GM20431 (cell line): ENCODE measurements around the gene SH2D1B.

Experiments
- in situ Hi-C: fragments of 300-500 bp; cut with MseI, MboI; formaldehyde crosslinking; loops from one replicate; pipeline ENCODE4 v1.15.0; 2020; ENCODE audit warnings: low sequenced_read_pairs; ENCODE audit not compliant: unreplicated experiment

Gene SH2D1B

GRCh38 chr1:162384116-162384515, 27.8 kb downstream of the SH2D1B start:
- in situ Hi-C loops = no loop called here

- in situ Hi-C loops = no loop called here
Measured at GRCh38 chr1:162383516-162383915, 28.4 kb downstream of the SH2D1B start.

- in situ Hi-C loops = no loop called here
Measured at GRCh38 chr1:162383091-162383490, 28.8 kb downstream of the SH2D1B start.

DNA sequence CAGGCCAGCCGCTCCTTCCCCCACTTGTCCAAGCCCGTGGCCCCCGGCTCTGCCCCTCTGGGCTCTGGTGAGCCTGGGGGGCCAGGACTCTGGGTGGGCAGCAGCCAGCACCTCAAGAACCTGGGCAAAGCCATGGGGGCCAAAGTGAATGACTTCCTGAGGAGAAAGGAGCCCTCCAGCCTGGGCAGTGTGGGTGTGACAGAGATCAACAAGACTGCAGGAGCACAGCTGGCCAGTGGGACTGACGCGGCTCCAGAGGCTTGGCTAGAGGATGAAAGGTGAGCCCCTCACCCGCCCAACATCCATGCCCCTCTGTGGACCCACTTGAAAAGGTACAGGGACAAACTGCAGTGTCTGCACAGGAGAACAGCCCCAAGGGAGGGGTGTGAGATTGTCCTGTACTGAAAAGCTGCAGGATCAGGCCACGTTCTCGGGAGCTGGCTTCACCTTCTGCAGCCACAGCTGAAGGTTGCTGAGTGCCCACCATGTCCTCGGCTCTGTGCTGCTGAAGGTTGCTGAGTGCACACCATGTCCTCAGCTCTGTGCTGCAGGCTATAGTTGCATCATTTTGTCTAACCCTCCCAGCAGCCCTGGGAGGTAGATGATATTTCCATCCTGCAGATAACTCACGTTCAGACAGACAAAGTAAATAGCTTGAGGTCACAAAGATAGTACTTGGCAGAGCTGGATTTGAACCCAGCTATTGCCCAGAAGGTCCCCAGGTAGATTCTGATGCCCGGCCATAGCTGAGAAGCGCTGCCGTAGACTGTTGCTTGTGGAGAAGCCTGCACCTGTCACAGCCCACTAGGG, 29.8 kb downstream of the SH2D1B start:
- in situ Hi-C loops = no loop called here

- in situ Hi-C loops = no loop called here
Measured at GRCh38 chr1:162381383-162381782, 30.6 kb downstream of the SH2D1B start, which contains the start of gene C1orf226. Gene C1orf226 (plus strand): TSS chr1:162381728. CDS start chr1:162381902, 174 bp downstream.

DNA sequence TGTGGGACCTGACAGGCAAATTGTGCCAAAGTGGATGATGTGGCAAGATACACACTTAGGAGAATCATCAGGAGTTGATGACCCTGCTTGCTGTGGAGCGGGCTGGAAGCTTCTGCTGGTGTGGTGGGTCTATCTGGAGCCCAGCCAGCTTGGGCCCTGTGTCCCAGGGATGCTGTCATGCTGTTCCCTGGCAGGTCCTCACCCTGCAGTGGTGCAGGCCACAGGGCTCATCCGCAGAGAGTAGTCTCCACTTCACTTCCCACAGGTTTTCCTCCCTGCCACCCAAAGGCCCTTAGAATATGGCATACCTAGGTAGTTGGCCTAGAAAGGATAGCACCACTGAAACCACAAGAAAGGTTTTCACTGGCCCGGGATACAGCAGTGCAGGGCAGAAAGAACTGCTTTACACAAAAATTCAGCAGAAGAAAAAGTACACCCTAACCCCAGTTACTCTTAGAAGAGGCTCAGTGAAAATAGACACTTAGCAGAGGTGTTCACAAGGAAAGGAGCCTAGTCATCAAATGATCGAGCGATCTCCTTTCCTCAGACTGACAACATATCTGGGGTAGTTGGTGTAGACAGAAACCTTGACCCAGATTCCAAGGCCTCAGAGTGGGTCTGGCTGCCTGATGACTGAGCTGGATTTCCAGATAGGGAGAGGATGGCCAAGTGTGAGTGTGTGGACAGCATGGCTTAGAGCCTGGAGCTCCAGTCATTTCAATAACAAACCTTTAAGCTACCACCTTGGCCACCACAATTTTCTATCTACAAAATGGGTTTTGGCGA, 31.7 kb downstream of the SH2D1B start:
- in situ Hi-C loops = no loop called here

GRCh38 chr1:162376691-162377090, 35.2 kb downstream of the SH2D1B start, which contains the start of gene SPATA46:
Gene SPATA46 (minus strand): TSS chr1:162376854. CDS start chr1:162376790, 64 bp downstream.
- in situ Hi-C loops = no loop called here

GRCh38 chr1:162375463-162375862, 36.5 kb downstream of the SH2D1B start:
- in situ Hi-C loops = no loop called here

DNA sequence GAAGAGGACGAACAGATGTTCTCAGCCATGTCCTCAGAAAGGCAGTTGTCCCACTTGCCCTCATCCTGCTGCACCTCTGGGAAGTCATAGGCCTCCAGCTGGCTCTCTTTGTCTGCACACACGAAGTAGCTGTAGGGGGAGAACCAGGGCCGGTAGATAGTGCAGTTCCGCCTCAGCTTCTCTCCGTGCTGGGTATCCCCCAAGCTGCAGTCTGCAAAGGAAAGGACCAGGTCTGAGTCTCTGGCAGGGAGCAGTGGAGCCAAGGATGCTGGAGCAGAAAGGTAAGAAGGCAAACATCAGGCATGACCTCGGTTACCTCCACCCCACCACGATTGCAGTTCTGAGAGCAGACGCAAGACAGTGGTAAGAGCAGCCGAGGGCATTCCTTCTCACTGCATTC, 37.5 kb downstream of the SH2D1B start:
- in situ Hi-C loops = no loop called here

GRCh38 chr1:162373541-162374260, 38.2 kb downstream of the SH2D1B start:
- in situ Hi-C loops = no loop called here

GRCh38 chr1:162373072-162373427, 38.9 kb downstream of the SH2D1B start:
- in situ Hi-C loops = no loop called here

GRCh38 chr1:162372159-162373071, 39.5 kb downstream of the SH2D1B start:
- in situ Hi-C loops = no loop called here

DNA sequence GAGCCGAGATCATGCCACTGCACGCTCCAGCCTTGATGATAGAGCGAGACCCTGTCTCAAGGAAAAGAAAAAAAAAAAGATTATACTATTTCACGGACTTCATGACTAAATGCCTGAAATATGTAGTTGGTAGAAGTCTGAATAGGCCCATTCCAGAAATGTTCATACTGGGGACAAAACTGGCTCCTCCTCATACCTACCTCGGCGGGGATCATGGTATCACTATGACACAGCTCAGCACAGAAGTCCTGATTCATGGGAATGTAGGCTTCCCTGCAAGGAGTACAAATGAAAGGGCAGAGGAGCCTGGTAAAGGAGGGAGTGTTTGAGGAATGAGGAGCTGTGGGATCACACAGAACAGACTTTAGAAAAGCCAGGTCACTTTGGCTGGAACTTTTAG, 40.3 kb downstream of the SH2D1B start:
- in situ Hi-C loops = no loop called here

DNA sequence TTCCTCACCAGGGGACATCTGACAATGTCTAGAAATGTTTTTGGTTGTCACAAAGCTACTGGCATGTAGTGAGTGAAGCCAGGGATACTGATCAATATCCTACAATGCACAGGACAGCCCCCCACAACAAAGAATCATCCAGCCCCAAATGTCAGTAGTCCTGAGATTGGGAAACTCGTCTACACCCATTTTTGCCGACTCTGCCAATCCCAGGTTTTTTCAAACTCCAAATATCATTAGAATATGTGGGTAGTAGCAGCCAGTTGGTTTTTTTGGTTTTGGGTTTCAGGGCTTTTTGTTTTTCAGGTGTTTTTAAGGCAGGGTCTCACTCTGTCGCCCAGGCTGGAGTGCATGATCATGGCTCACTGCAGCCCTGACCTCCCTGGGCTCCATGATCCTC, 41.2 kb downstream of the SH2D1B start:
- in situ Hi-C loops = no loop called here

- in situ Hi-C loops = no loop called here
Measured at GRCh38 chr1:162370161-162370560, 41.8 kb downstream of the SH2D1B start.

- in situ Hi-C loops = no loop called here
Measured at GRCh38 chr1:162369571-162369970, 42.4 kb downstream of the SH2D1B start.

DNA sequence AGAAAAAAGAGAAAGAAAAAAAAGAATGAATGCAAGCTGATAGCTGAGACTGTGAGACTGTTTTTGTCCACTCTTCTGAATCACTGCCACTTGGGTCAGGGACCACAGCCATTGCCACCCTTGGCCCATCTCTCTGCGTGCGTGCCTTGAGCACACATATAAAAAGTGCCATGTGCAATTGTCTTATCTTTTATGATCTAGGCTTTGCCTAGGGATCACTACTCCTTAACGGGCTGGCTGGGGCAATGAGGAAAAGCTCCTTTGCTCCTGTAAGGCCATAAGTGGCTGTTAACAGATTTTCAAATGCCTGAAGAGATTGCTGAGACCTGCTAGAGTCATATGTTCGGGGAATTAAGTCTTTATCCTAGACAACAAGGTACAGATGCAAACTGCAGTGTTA, 43.5 kb downstream of the SH2D1B start:
- in situ Hi-C loops = no loop called here

- in situ Hi-C loops = no loop called here
Measured at GRCh38 chr1:162367772-162368171, 44.2 kb downstream of the SH2D1B start.

DNA sequence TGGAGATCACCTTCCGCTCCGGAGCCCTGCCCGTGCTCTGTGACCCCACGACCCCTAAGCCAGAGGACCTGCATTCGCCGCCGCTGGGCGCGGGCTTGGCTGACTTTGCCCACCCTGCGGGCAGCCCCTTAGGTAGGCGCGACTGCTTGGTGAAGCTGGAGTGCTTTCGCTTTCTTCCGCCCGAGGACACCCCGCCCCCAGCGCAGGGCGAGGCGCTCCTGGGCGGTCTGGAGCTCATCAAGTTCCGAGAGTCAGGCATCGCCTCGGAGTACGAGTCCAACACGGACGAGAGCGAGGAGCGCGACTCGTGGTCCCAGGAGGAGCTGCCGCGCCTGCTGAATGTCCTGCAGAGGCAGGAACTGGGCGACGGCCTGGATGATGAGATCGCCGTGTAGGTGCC, 44.9 kb downstream of the SH2D1B start:
- in situ Hi-C loops = no loop called here

DNA sequence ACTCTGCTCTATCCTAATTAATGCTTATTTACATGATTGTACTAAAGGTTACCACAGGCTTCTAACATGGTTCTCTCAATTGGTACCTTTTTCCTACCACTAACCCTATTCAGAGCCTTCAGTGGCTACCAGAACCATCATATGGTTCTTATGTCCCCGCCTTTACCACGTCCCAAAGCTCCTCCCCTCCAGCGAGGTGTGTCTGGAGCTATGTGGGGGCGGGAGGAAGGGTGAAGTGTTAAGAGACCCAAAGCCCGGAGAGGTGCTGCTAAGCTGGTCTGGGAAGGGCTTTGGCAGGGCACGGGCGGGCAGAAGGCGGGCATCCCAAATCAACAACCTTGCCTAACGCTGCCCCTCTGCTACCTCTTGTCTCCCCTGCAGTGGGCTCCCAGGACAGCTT, 45.3 kb downstream of the SH2D1B start:
- in situ Hi-C loops = no loop called here
